ENCODE measurements around the gene LDHAL6B.

- TF ChIP-seq POLR2A (IDR thresholded peaks at IDR 0.05) (no peak), CTCF (IDR thresholded peaks at IDR 0.05) (no peak)
Observed at GRCh38 chr15:59229015-59229414, 22.4 kb downstream of the LDHAL6B start.

Data from vagina (tissue), 2 donors.